K562 (cell line): ENCODE data around the gene GRIPAP1. TPM values are rescaled to one million over a fixed set of nuclear protein-coding genes. Genes with fewer than 3 reads are reported as not detected.

Source experiments
- AFF4 ChIP-seq: sonication (generic); formaldehyde crosslinking; IDR thresholded peaks from 2 replicates; pipeline ENCODE4 v1.8.0; 2023; ENCODE audit warnings: mild to moderate bottlenecking, missing genetic modification reagents
- COPS2 ChIP-seq: fragments of 450-650 bp; conservative IDR thresholded peaks from 2 replicates; pipeline ENCODE4 v1.6.1; 2016; ENCODE audit warnings: mild to moderate bottlenecking, moderate library complexity
- CTBP1 ChIP-seq: fragments of 450-650 bp; IDR thresholded peaks from 2 replicates; pipeline ENCODE4 v1.6.1; 2016; ENCODE audit warnings: borderline replicate concordance
- DEAF1 ChIP-seq: fragments of 450-650 bp; formaldehyde crosslinking; IDR thresholded peaks from 2 replicates; pipeline ENCODE4 v1.4.0; 2020; ENCODE audit warnings: mild to moderate bottlenecking, moderate library complexity
- EGR1 ChIP-seq: fragments of 450-650 bp; conservative IDR thresholded peaks from 2 replicates; pipeline ENCODE4 v1.6.1; 2017; ENCODE audit warnings: mild to moderate bottlenecking
- FOSL1 ChIP-seq: fragments of 200-800 bp; sonication (Bioruptor generic); conservative IDR thresholded peaks from 2 replicates; pipeline ENCODE4 v1.6.1; 2016; ENCODE audit warnings: missing genetic modification characterization, missing compliant biosample characterization
- HDAC3 ChIP-seq: fragments of 450-650 bp; IDR thresholded peaks from 2 replicates; pipeline ENCODE4 v1.6.1; 2018; ENCODE audit warnings: borderline replicate concordance, mild to moderate bottlenecking, moderate library complexity; ENCODE audit not compliant: partially characterized antibody
- NCOR1 ChIP-seq: fragments of 450-650 bp; IDR thresholded peaks from 2 replicates; pipeline ENCODE4 v1.6.1; 2016; ENCODE audit warnings: mild to moderate bottlenecking, moderate library complexity
- NFE2 ChIP-seq: IDR thresholded peaks from 2 replicates; pipeline ENCODE4 v1.6.1; 2014; ENCODE audit warnings: antibody characterized with exemption, low read depth
- SIN3A ChIP-seq, 2 experiments: fragments of 150-350 bp in 1 of 2; IDR thresholded peaks; 2 replicates each; pipeline ENCODE4 v1.6.1; 2011 to 2016; ENCODE audit warnings: borderline replicate concordance in 2 of 2, low read depth in 2 of 2, low read length in 2 of 2, mild to moderate bottlenecking in 2 of 2, moderate library complexity in 2 of 2; ENCODE audit not compliant: control insufficient read depth in 1 of 2
- SRSF7 ChIP-seq: fragments of 200-400 bp; formaldehyde crosslinking; optimal IDR thresholded peaks from 2 replicates; pipeline ENCODE3; 2017; ENCODE audit warnings: mild to moderate bottlenecking, low read depth, low read length
- THRAP3 ChIP-seq: fragments of 450-650 bp; IDR thresholded peaks from 2 replicates; pipeline ENCODE4 v1.6.1; 2016; ENCODE audit warnings: mild to moderate bottlenecking, inconsistent platforms, borderline replicate concordance
- TOE1 ChIP-seq, 2 experiments: fragments of 450-650 bp in 1 of 2; sonication (generic) in 1 of 2; formaldehyde crosslinking in 1 of 2; IDR thresholded peaks; 2 replicates each; pipeline versions ENCODE4 v1.7.1 to v1.8.0; 2016 to 2022; ENCODE audit warnings: borderline replicate concordance in 2 of 2, mild to moderate bottlenecking in 2 of 2, antibody characterized with exemption in 1 of 2, inconsistent platforms in 1 of 2, low read depth in 1 of 2, missing genetic modification reagents in 1 of 2, moderate library complexity in 1 of 2
- ZNF124 ChIP-seq: sonication (generic); formaldehyde crosslinking; IDR thresholded peaks from 2 replicates; pipeline ENCODE4 v1.8.1; 2022; ENCODE audit warnings: missing genetic modification reagents
- ZNF146 ChIP-seq: IDR thresholded peaks from one replicate; pipeline ENCODE4 v1.6.1; 2018; ENCODE audit warnings: missing compliant biosample characterization; ENCODE audit not compliant: unreplicated experiment
- ZNF408 ChIP-seq: fragments of 250-450 bp; sonication (Bioruptor Pico); IDR thresholded peaks from 2 replicates; pipeline ENCODE4 v1.4.0; 2020; ENCODE audit warnings: low read depth, mild to moderate bottlenecking, moderate library complexity
- ZNF592 ChIP-seq: fragments of 450-650 bp; IDR thresholded peaks from 2 replicates; pipeline ENCODE4 v1.6.1; 2017; ENCODE audit warnings: antibody characterized with exemption, mild to moderate bottlenecking
- polyA plus RNA-seq, 8 experiments: library from polyadenylated mRNA; depleted of rRNA in 4 of 8; stranded (reverse) in 5 of 8; unstranded in 3 of 8; fragments of >200 nt; fragmentation: Nextera tagmentation in 2 of 8; fragmentation: Illumina TruSeq in 1 of 8; extraction: Ambion mirVana in 2 of 8; extraction: Trizol in 1 of 8; gene quantifications; 2 replicates each; pipeline versions ENCODE4 v1.2.1 to v1.2.3, GENCODE V29; 2011 to 2014; ENCODE audit warnings: inconsistent platforms in 1 of 8, missing spikeins in 1 of 8
- total RNA-seq, 7 experiments: library from RNA; depleted of rRNA in 6 of 7; stranded (reverse); fragments of >200 nt in 6 of 7; fragmentation: Illumina TruSeq in 2 of 7; extraction: Trizol in 2 of 7; gene quantifications; 2 replicates each; pipeline versions ENCODE4 v1.2.1 to v1.2.3, GENCODE V29; 2011 to 2021; ENCODE audit warnings: low replicate concordance in 1 of 7

Gene GRIPAP1
- total and polyA plus RNA-seq, 9 of the 15 experiments (the other 6 are each of a cell fraction or from before 2014, with no cell fraction given) = 4.1 to 41.6 (median 24.0) TPM

GRCh38 chrX:49039598-49040375 is 37.7 kb upstream of the GRIPAP1 start (continued):
- TF ChIP-seq ZNF592 (peak; percentile 50; the same call in 1 of the 2 replicates), FOSL1 (tag) (peak; percentile 70), TOE1 (IDR thresholded peaks at IDR 0.05; ENCODE audit: borderline replicate concordance) (peak; percentile 39; the same call in 1 of the 2 replicates), TOE1 (CRISPR knock-in tag; IDR thresholded peaks at IDR 0.05; ENCODE audit: borderline replicate concordance, low read depth) (no peak), AFF4 (0 out of 2 replicates have a peak, but pooled peaks have one; percentile 30), DEAF1 (CRISPR knock-in tag) (no peak), NFE2 (peak; percentile 98), CTBP1 (peak; percentile 37; the same call in 1 of the 2 replicates), COPS2 (no peak), SIN3A (IDR thresholded peaks at IDR 0.05; ENCODE audit: borderline replicate concordance in 2 of 2, control insufficient read depth in 1 of 2, low read depth in 2 of 2, low read length in 2 of 2) (peak in 1 of 2 experiments; percentile 23; a peak in 1 of 4 replicates), ZNF124 (no peak), NCOR1 (peak; percentile 49; the same call in 1 of the 2 replicates), EGR1 (peak; percentile 51; the same call in 1 of the 2 replicates), SRSF7 (no peak), ZNF146 (CRISPR knock-in tag) (no peak), ZNF408 (CRISPR knock-in tag) (no peak), THRAP3 (no peak), HDAC3 (peak; percentile 32)
